Progenitor cell of endocrine pancreas (in vitro differentiated cells): Measurements from ENCODE around the gene TRMT10A. TPM values are rescaled to one million over a fixed set of nuclear protein-coding genes. Genes with fewer than 3 reads are reported as not detected.
A peak's percentile ranks its signal among the peaks of the same experiment; 100 is the strongest.

Source experiments
- DNase-seq: peaks from one replicate; pipeline ENCODE4 v3.0.0; 2021; ENCODE audit warnings: low spot score; ENCODE audit not compliant: unreplicated experiment
- H3K27ac Mint-ChIP-seq: 2 replicates; pipeline ENCODE4 v1.8.0; 2021; ENCODE audit warnings: mild to moderate bottlenecking, moderate library complexity, mixed read lengths
- H3K27me3 Mint-ChIP-seq: 2 replicates; pipeline ENCODE4 v1.8.0; 2021; ENCODE audit warnings: mixed read lengths
- H3K36me3 Mint-ChIP-seq: 2 replicates; pipeline ENCODE4 v1.8.0; 2022; ENCODE audit warnings: mixed read lengths; ENCODE audit not compliant: insufficient read depth
- H3K4me1 Mint-ChIP-seq: 2 replicates; pipeline ENCODE4 v1.8.0; 2021; ENCODE audit warnings: low read depth, mixed read lengths
- H3K4me3 Mint-ChIP-seq: 2 replicates; pipeline ENCODE4 v1.8.0; 2021; ENCODE audit warnings: low read depth, mild to moderate bottlenecking, moderate library complexity, mixed read lengths
- H3K9me3 Mint-ChIP-seq: 2 replicates; pipeline ENCODE4 v1.8.0; 2021; ENCODE audit warnings: low read depth, mixed read lengths
- total RNA-seq: library from RNA; stranded (reverse); gene quantifications from 2 replicates; pipeline ENCODE4 v1.2.1, GENCODE V29; 2021
- TF ChIP-seq, protein P1 (sequence below): fragments of 200-600 bp; sonication (generic); IDR thresholded peaks from one replicate; pipeline ENCODE4 v1.5.0; 2021; ENCODE audit warnings: antibody characterized with exemption, mild to moderate bottlenecking; ENCODE audit not compliant: unreplicated experiment

Gene TRMT10A
- total RNA-seq, 1 donor from 2014 or later, result 9.2 TPM

DNA sequence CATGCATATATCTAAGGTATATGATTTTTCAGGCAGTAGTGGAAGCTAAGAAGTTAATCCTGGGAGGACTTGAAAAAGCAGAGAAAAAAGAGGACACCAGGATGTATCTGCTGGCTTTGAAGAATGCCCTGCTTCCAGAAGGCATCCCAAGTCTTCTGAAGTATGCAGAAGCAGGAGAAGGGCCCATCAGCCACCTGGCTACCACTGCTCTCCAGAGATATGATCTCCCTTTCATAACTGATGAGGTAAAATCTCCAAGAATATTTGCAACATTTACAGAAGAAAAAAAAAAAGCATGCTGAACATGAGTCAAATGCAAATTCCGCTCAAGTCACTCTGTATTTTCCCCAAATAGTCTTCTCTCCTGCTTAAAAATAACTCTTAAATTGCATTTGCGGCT lies 42.9 kb upstream of the TRMT10A start:
- DNase-seq, result no peak
- Mint-ChIP-seq H3K27ac (no peak overlapping the region), H3K9me3 (no peaks in the 10 kb centered on the region), H3K36me3 (peaks cover 10% of the 10 kb centered on the region), H3K27me3 (no peaks in the 10 kb centered on the region), H3K4me1 (peaks cover 1% of the 10 kb centered on the region), H3K4me3 (no peak overlapping the region)
- TF ChIP-seq, protein P1, sequence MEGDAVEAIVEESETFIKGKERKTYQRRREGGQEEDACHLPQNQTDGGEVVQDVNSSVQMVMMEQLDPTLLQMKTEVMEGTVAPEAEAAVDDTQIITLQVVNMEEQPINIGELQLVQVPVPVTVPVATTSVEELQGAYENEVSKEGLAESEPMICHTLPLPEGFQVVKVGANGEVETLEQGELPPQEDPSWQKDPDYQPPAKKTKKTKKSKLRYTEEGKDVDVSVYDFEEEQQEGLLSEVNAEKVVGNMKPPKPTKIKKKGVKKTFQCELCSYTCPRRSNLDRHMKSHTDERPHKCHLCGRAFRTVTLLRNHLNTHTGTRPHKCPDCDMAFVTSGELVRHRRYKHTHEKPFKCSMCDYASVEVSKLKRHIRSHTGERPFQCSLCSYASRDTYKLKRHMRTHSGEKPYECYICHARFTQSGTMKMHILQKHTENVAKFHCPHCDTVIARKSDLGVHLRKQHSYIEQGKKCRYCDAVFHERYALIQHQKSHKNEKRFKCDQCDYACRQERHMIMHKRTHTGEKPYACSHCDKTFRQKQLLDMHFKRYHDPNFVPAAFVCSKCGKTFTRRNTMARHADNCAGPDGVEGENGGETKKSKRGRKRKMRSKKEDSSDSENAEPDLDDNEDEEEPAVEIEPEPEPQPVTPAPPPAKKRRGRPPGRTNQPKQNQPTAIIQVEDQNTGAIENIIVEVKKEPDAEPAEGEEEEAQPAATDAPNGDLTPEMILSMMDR, result no peak

DNA sequence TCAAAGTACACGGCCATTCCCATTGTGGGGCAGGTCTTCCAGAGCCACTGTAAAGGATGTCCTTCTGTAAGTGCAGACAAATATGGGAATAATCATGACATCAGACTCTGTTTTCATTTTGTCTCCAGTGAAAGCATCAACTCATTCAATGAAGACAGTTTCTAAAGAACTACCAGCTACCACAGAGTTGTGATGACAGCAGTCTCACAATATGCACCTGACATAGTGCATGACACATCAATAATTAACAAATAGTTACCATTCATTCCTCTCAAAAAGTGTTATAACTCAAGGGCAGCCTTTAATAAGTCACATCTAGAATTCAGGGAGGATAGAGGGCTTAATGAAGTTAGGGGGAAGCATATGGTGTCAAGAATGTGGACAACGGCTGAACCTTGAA lies 31.0 kb upstream of the TRMT10A start:
- Mint-ChIP-seq H3K4me1 (peaks cover 4% of the 10 kb centered on the region), H3K27me3 (no peaks in the 10 kb centered on the region), H3K36me3 (peaks cover 7% of the 10 kb centered on the region), H3K4me3 (no peak overlapping the region), H3K27ac (no peak overlapping the region), H3K9me3 (no peaks in the 10 kb centered on the region)
- TF ChIP-seq, protein P1, result no peak
- no peak for DNase-seq

DNA sequence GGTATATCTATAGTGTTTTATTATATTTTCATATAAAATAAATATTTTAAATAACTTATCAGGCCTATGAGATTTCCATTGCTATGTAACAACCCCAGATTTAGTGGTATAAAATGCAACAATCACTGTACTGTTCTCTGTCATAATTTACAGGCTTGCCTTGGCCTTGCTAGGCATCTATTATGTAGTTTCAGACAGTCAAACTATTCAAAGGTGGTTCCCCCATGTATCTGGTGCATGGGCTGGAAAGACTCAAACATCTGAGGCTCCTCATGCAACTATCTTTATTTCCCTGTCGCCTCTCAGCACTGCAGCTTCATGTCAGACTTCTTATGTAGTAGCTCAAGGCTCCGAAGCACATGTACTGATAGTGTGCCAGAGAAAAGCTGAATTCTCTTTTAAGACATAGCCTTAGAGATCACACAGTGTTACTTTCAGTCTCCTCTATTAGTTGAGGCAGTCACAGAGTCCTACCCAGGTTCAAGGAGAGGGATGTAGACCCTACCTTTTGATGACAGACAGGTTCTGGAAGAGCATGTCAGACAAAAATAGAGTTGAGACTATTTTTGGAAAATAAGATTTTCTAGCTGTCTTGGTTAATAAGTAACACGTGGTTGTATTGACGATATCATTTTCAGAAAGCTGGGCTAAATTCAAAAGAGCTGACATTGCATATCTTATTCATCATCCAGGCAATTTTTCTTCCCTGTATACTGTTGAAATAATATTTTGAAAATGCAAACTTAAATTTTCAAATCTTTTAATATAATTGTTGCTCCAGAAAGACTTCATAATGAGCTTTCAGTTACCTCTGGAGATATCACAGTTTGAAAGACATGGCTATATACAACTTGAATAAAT lies 30.2 kb upstream of the TRMT10A start:
- H3K9me3 Mint-ChIP-seq, result no peaks in the 10 kb centered on the region
- no peaks in the 10 kb centered on the region for H3K27me3 Mint-ChIP-seq
- TF ChIP-seq, protein P1, result no peak
- H3K4me3 Mint-ChIP-seq, result no peak overlapping the region
- H3K27ac Mint-ChIP-seq, result peak overlapping the region; percentile 23
- no peak for DNase-seq
- peaks cover 10% of the 10 kb centered on the region for H3K36me3 Mint-ChIP-seq
- H3K4me1 Mint-ChIP-seq, result peaks cover 4% of the 10 kb centered on the region

DNA sequence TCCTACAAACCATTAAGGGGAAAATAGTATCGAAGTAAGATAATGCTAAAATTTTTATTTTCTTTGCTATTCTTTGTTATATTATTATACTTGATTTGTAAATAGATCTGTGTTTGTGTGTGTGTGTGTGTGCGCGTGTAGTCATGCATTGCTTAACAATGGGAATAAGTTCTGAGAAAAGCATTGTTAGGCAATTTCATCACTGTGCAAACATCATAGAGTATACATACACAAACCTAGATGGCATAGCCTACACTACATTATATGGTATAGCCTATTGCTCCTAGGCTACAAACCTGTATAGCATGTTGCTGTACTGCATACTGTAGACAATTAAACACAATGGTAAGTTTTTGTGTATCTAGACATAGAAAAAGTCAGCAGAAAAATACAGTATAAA lies 27.9 kb upstream of the TRMT10A start:
- H3K27ac Mint-ChIP-seq, result no peak overlapping the region
- no peaks in the 10 kb centered on the region for H3K9me3 Mint-ChIP-seq
- H3K4me3 Mint-ChIP-seq, result no peak overlapping the region
- TF ChIP-seq, protein P1, result no peak
- DNase-seq, result no peak
- H3K36me3 Mint-ChIP-seq, result peaks cover 7% of the 10 kb centered on the region
- peaks cover 8% of the 10 kb centered on the region for H3K4me1 Mint-ChIP-seq
- no peaks in the 10 kb centered on the region for H3K27me3 Mint-ChIP-seq

DNA sequence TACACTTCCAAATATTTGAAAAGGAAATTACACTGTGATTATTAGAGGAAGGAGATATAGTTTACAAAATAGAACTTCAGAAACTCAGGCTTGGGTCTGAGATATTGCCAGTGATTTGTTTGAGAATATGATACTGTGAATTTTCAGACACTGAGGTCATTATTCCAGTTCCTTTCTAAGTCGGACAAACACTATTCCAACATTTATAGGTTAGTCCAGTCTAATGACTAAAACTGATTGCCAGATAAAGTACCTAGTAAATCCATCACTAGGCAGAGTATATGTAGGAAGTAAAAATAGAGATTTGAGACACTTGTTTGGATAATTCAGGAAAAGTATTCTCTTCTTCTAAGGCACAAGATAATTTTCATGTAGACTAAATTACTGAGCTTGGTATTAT lies 24.0 kb upstream of the TRMT10A start:
- TF ChIP-seq, protein P1, result no peak
- H3K36me3 Mint-ChIP-seq, result peaks cover 8% of the 10 kb centered on the region
- H3K27me3 Mint-ChIP-seq, result no peaks in the 10 kb centered on the region
- peaks cover 10% of the 10 kb centered on the region for H3K4me1 Mint-ChIP-seq
- no peak for DNase-seq
- H3K4me3 Mint-ChIP-seq, result no peak overlapping the region
- H3K9me3 Mint-ChIP-seq, result no peaks in the 10 kb centered on the region
- H3K27ac Mint-ChIP-seq, result no peak overlapping the region
